Mesenchymal stem cell (in vitro differentiated cells and primary cell): ENCODE results near the gene NEK1.

Experiments used
- DNase-seq: peaks from one replicate; pipeline ENCODE4 v3.0.0-alpha.2; 2013
- H2AFZ ChIP-seq: one replicate; pipeline ENCODE4 v1.6.1; 2013; ENCODE audit warnings: low read depth, mild to moderate bottlenecking, control low read depth, inconsistent platforms, low read length, moderate library complexity
- H2AK5ac ChIP-seq: 2 replicates; pipeline ENCODE4 v1.6.1; 2013; ENCODE audit warnings: low read length, moderate library complexity, mild to moderate bottlenecking, inconsistent platforms; ENCODE audit not compliant: severe bottlenecking
- H2BK120ac ChIP-seq: one replicate; pipeline ENCODE4 v1.6.1; 2013; ENCODE audit warnings: low read depth, mild to moderate bottlenecking, inconsistent platforms, low read length, moderate library complexity
- H2BK12ac ChIP-seq, 2 experiments: one replicate each; pipeline ENCODE4 v1.6.1; 2013; ENCODE audit warnings: inconsistent platforms in 2 of 2, low read length in 2 of 2, mild to moderate bottlenecking in 2 of 2, moderate library complexity in 2 of 2, control low read depth in 1 of 2
- H2BK15ac ChIP-seq: one replicate; pipeline ENCODE4 v1.6.1; 2013; ENCODE audit warnings: mild to moderate bottlenecking, low read depth, inconsistent platforms; ENCODE audit not compliant: poor library complexity, severe bottlenecking
- H2BK5ac ChIP-seq: 2 replicates; pipeline ENCODE4 v1.6.1; 2013; ENCODE audit warnings: low read depth, mild to moderate bottlenecking, low read length, control low read depth, inconsistent platforms; ENCODE audit not compliant: poor library complexity, severe bottlenecking
- H3K14ac ChIP-seq, 2 experiments: one replicate each; pipeline ENCODE4 v1.6.1; 2013; ENCODE audit warnings: inconsistent platforms in 2 of 2, low read length in 2 of 2, control low read depth in 1 of 2, mild to moderate bottlenecking in 1 of 2, moderate library complexity in 1 of 2
- H3K18ac ChIP-seq, 2 experiments: one replicate each; pipeline ENCODE4 v1.6.1; 2013; ENCODE audit warnings: inconsistent platforms in 2 of 2, low read length in 2 of 2, control low read depth in 1 of 2, low read depth in 1 of 2, mild to moderate bottlenecking in 1 of 2
- H3K23ac ChIP-seq, 2 experiments: one replicate each; pipeline ENCODE4 v1.6.1; 2013; ENCODE audit warnings: inconsistent platforms in 2 of 2, low read length in 2 of 2, mild to moderate bottlenecking in 2 of 2, moderate library complexity in 2 of 2, control low read depth in 1 of 2
- H3K27ac ChIP-seq: 2 replicates; pipeline ENCODE4 v1.5.1; 2013; ENCODE audit warnings: mild to moderate bottlenecking, moderate library complexity, low read length, control low read depth, inconsistent platforms; ENCODE audit not compliant: poor library complexity, severe bottlenecking
- H3K27me3 ChIP-seq, 2 experiments: 2 replicates each; pipeline versions ENCODE4 v1.6.1 to v1.7.0; 2013; ENCODE audit warnings: low read length in 2 of 2, mild to moderate bottlenecking in 2 of 2, moderate library complexity in 2 of 2, control low read depth in 1 of 2, inconsistent platforms in 1 of 2; ENCODE audit not compliant: control insufficient read depth in 1 of 2, insufficient read depth in 1 of 2
- H3K36me3 ChIP-seq, 2 experiments: 2 replicates each; pipeline versions ENCODE4 v1.6.1 to v1.7.0; 2013; ENCODE audit warnings: low read length in 2 of 2, control low read depth in 1 of 2, inconsistent platforms in 1 of 2, low read depth in 1 of 2, mild to moderate bottlenecking in 1 of 2; ENCODE audit not compliant: insufficient read depth in 2 of 2, control insufficient read depth in 1 of 2
- H3K4ac ChIP-seq, 2 experiments: one replicate each; pipeline ENCODE4 v1.6.1; 2013; ENCODE audit warnings: inconsistent platforms in 2 of 2, low read length in 2 of 2, mild to moderate bottlenecking in 2 of 2, moderate library complexity in 2 of 2, control low read depth in 1 of 2, low read depth in 1 of 2
- H3K4me1 ChIP-seq: 2 replicates; pipeline ENCODE4 v1.6.1; 2013; ENCODE audit warnings: low read depth, low read length, control low read depth; ENCODE audit not compliant: control insufficient read depth, insufficient read depth
- H3K4me2 ChIP-seq: 2 replicates; pipeline ENCODE4 v1.6.1; 2013; ENCODE audit warnings: low read length, mild to moderate bottlenecking, inconsistent platforms; ENCODE audit not compliant: poor library complexity, severe bottlenecking
- H3K4me3 ChIP-seq, 2 experiments: 2 replicates each; pipeline versions ENCODE4 v1.5.1 to v1.7.0; 2013; ENCODE audit warnings: low read length in 2 of 2, mild to moderate bottlenecking in 2 of 2, control low read depth in 1 of 2, low read depth in 1 of 2; ENCODE audit not compliant: insufficient read depth in 1 of 2
- H3K79me1 ChIP-seq: replicated peaks from 2 replicates; pipeline ENCODE4 v1.6.1; 2013; ENCODE audit warnings: mild to moderate bottlenecking, control low read depth, low read length, inconsistent platforms; ENCODE audit not compliant: poor library complexity, severe bottlenecking
- H3K9ac ChIP-seq: 2 replicates; pipeline ENCODE4 v1.7.0; 2013; ENCODE audit warnings: mild to moderate bottlenecking, low read length, moderate library complexity
- H3K9me3 ChIP-seq: 2 replicates; pipeline ENCODE4 v1.7.0; 2013; ENCODE audit warnings: mild to moderate bottlenecking, low read length; ENCODE audit not compliant: control insufficient read depth
- H4K8ac ChIP-seq: one replicate; pipeline ENCODE4 v1.6.1; 2013; ENCODE audit warnings: inconsistent platforms, mild to moderate bottlenecking, low read length, moderate library complexity
- H4K91ac ChIP-seq: one replicate; pipeline ENCODE4 v1.6.1; 2013; ENCODE audit warnings: mild to moderate bottlenecking, low read length, inconsistent platforms
- WGBS: methylation state at CpG from one replicate; pipeline ENCODE4 v1.1.7; 2013; ENCODE audit warnings: mixed read lengths; 5-methylcytosine and 5-hydroxymethylcytosine counted together

Gene NEK1

GRCh38 chr4:169379688-169380087 is 232.7 kb downstream of the NEK1 start:
- Histone ChIP-seq H3K4me1 (no peaks in the 10 kb centered on the region), H3K79me1 (no peaks in the 10 kb centered on the region), H4K8ac (no peak overlapping the region), H2BK5ac (no peak overlapping the region), H3K18ac (no peak overlapping the region), H3K4me3 (no peak overlapping the region), H3K9ac (no peak overlapping the region), H3K4me2 (no peak overlapping the region), H3K9me3 (peaks cover 75% of the 10 kb centered on the region), H2BK15ac (no peak overlapping the region), H4K91ac (no peak overlapping the region), H3K36me3 (no peaks in the 10 kb centered on the region), H2AFZ (no peak overlapping the region), H3K27me3 (no peaks in the 10 kb centered on the region), H3K14ac (no peak overlapping the region), H2AK5ac (no peak overlapping the region), H3K4ac (no peak overlapping the region), H3K23ac (no peak overlapping the region), H3K27ac (no peak overlapping the region), H2BK12ac (no peak overlapping the region), H2BK120ac (no peak overlapping the region)
- DNase-seq = no peak

- Histone ChIP-seq H3K9ac (no peak overlapping the region), H4K91ac (no peak overlapping the region), H3K4me2 (no peak overlapping the region)
Measured at GRCh38 chr4:169377367-169377766, 235.0 kb downstream of the NEK1 start.

GRCh38 chr4:169376421-169376820 is 236.0 kb downstream of the NEK1 start:
- no peak for DNase-seq
- no peak overlapping the region for H2BK5ac ChIP-seq
- no peak overlapping the region for H3K18ac ChIP-seq

More at GRCh38 chr4:169377367-169377766, 235.0 kb downstream of the NEK1 start:
- H3K4ac ChIP-seq = no peak overlapping the region
- no peak overlapping the region for H3K27ac ChIP-seq
- no peak overlapping the region for H2BK5ac ChIP-seq
- H2AK5ac ChIP-seq = no peak overlapping the region
- no peak overlapping the region for H2AFZ ChIP-seq
- H2BK120ac ChIP-seq = no peak overlapping the region
- H3K4me3 ChIP-seq = no peak overlapping the region
- H3K18ac ChIP-seq = no peak overlapping the region
- H3K9me3 ChIP-seq = peaks cover 77% of the 10 kb centered on the region
- no peaks in the 10 kb centered on the region for H3K4me1 ChIP-seq
- no peak overlapping the region for H3K14ac ChIP-seq
- H3K79me1 ChIP-seq = no peaks in the 10 kb centered on the region
- no peak overlapping the region for H3K23ac ChIP-seq
- H4K8ac ChIP-seq = no peak overlapping the region
- H2BK12ac ChIP-seq = no peak overlapping the region
- H3K36me3 ChIP-seq = no peaks in the 10 kb centered on the region
- no peak for DNase-seq
- no peak overlapping the region for H2BK15ac ChIP-seq
- no peaks in the 10 kb centered on the region for H3K27me3 ChIP-seq

GRCh38 chr4:169372791-169373190 is 239.6 kb downstream of the NEK1 start:
- H3K27ac ChIP-seq = no peak overlapping the region
- H3K18ac ChIP-seq = no peak overlapping the region
- H3K9me3 ChIP-seq = peaks cover 44% of the 10 kb centered on the region
- 86% methylated on average over 1 of the region's 2 CpGs for WGBS
- H4K91ac ChIP-seq = no peak overlapping the region
- H2BK120ac ChIP-seq = no peak overlapping the region
- H2AK5ac ChIP-seq = no peak overlapping the region
- no peak overlapping the region for H3K4me2 ChIP-seq
- no peaks in the 10 kb centered on the region for H3K36me3 ChIP-seq
- no peak overlapping the region for H3K9ac ChIP-seq
- no peaks in the 10 kb centered on the region for H3K79me1 ChIP-seq
- no peak overlapping the region for H2BK15ac ChIP-seq
- H3K27me3 ChIP-seq = no peaks in the 10 kb centered on the region
- H3K4me1 ChIP-seq = no peaks in the 10 kb centered on the region
- no peak overlapping the region for H3K4ac ChIP-seq
- no peak overlapping the region for H4K8ac ChIP-seq
- no peak overlapping the region for H2BK12ac ChIP-seq
- H3K23ac ChIP-seq = no peak overlapping the region
- no peak overlapping the region for H2BK5ac ChIP-seq
- no peak for DNase-seq
- no peak overlapping the region for H3K14ac ChIP-seq
- H2AFZ ChIP-seq = no peak overlapping the region
- H3K4me3 ChIP-seq = no peak overlapping the region

More at GRCh38 chr4:169376421-169376820, 236.0 kb downstream of the NEK1 start:
- no peak overlapping the region for H2BK120ac ChIP-seq
- no peak overlapping the region for H4K91ac ChIP-seq
- no peak overlapping the region for H3K4me3 ChIP-seq
- H2AK5ac ChIP-seq = no peak overlapping the region
- H4K8ac ChIP-seq = no peak overlapping the region
- no peak overlapping the region for H3K4ac ChIP-seq
- H3K4me1 ChIP-seq = no peaks in the 10 kb centered on the region
- H3K9me3 ChIP-seq = peaks cover 68% of the 10 kb centered on the region
- no peaks in the 10 kb centered on the region for H3K79me1 ChIP-seq
- no peak overlapping the region for H3K23ac ChIP-seq
- no peak overlapping the region for H2BK15ac ChIP-seq
- no peaks in the 10 kb centered on the region for H3K27me3 ChIP-seq
- H3K4me2 ChIP-seq = no peak overlapping the region
- 83% methylated on average over 1 of the region's 1 CpG for WGBS
- H2AFZ ChIP-seq = no peak overlapping the region
- H2BK12ac ChIP-seq = no peak overlapping the region
- H3K14ac ChIP-seq = no peak overlapping the region
- H3K27ac ChIP-seq = no peak overlapping the region
- H3K36me3 ChIP-seq = no peaks in the 10 kb centered on the region
- H3K9ac ChIP-seq = no peak overlapping the region
